Stimulated activated CD8-positive, alpha-beta memory T cell treated with anti-CD3 and anti-CD28 coated beads, Interleukin-7, amount 100 ng/mL, for 1 hour (primary cell): ENCODE results near the gene DNPH1.

Source experiments
- DNase-seq, 2 donors: peaks; one replicate each; pipeline ENCODE4 v3.0.0-alpha.2; 2020; ENCODE audit warnings: low read depth in 2 of 2

DNPH1 gene

GRCh38 chr6:43215066-43215465, 14.2 kb downstream of the DNPH1 start:
- no peak for DNase-seq

- DNase-seq = no peak
Observed at GRCh38 chr6:43213431-43213830, 15.8 kb downstream of the DNPH1 start.

- no peak for DNase-seq
Observed at GRCh38 chr6:43211955-43212354, 17.3 kb downstream of the DNPH1 start.

- DNase-seq = no peak
Observed at GRCh38 chr6:43207286-43207685, 22.0 kb downstream of the DNPH1 start.

- no peak for DNase-seq
Observed at GRCh38 chr6:43205849-43206248, 23.4 kb downstream of the DNPH1 start.

- no peak for DNase-seq
Observed at GRCh38 chr6:43204271-43205105, 24.8 kb downstream of the DNPH1 start.

- no peak for DNase-seq
Observed at GRCh38 chr6:43203718-43204095, 25.6 kb downstream of the DNPH1 start.

- DNase-seq = no peak
Observed at GRCh38 chr6:43203029-43203717, 26.1 kb downstream of the DNPH1 start.

GRCh38 chr6:43202451-43202850, 26.8 kb downstream of the DNPH1 start:
- DNase-seq = no peak

GRCh38 chr6:43200541-43200940, 28.7 kb downstream of the DNPH1 start:
- DNase-seq = no peak

GRCh38 chr6:43199912-43200311, 29.4 kb downstream of the DNPH1 start:
- no peak for DNase-seq

- no peak for DNase-seq
Observed at GRCh38 chr6:43196337-43196736, 32.9 kb downstream of the DNPH1 start.

- DNase-seq = no peak
Observed at GRCh38 chr6:43193929-43194328, 35.4 kb downstream of the DNPH1 start.

- no peak for DNase-seq
Observed at GRCh38 chr6:43192911-43193310, 36.4 kb downstream of the DNPH1 start.

- no peak for DNase-seq
Observed at GRCh38 chr6:43189776-43190304, 39.4 kb downstream of the DNPH1 start.

- no peak for DNase-seq
Observed at GRCh38 chr6:43188426-43188825, 40.9 kb downstream of the DNPH1 start.

GRCh38 chr6:43187821-43188220, 41.5 kb downstream of the DNPH1 start:
- DNase-seq = no peak

GRCh38 chr6:43186706-43187105, 42.6 kb downstream of the DNPH1 start:
- no peak for DNase-seq

- no peak for DNase-seq
Observed at GRCh38 chr6:43186019-43186418, 43.3 kb downstream of the DNPH1 start.

GRCh38 chr6:43185391-43185985, 43.8 kb downstream of the DNPH1 start:
- DNase-seq = no peak

GRCh38 chr6:43184268-43184985, 44.9 kb downstream of the DNPH1 start:
- DNase-seq = no peak

GRCh38 chr6:43183441-43183840, 45.8 kb downstream of the DNPH1 start:
- no peak for DNase-seq
